ENCODE results near the gene PIP4K2B.
"Not testable (repeated sequence)": the region's sequence is repeated elsewhere in the genome, so short reads cannot be mapped to it uniquely, and the experiment has no call there.

Gene PIP4K2B

DNA sequence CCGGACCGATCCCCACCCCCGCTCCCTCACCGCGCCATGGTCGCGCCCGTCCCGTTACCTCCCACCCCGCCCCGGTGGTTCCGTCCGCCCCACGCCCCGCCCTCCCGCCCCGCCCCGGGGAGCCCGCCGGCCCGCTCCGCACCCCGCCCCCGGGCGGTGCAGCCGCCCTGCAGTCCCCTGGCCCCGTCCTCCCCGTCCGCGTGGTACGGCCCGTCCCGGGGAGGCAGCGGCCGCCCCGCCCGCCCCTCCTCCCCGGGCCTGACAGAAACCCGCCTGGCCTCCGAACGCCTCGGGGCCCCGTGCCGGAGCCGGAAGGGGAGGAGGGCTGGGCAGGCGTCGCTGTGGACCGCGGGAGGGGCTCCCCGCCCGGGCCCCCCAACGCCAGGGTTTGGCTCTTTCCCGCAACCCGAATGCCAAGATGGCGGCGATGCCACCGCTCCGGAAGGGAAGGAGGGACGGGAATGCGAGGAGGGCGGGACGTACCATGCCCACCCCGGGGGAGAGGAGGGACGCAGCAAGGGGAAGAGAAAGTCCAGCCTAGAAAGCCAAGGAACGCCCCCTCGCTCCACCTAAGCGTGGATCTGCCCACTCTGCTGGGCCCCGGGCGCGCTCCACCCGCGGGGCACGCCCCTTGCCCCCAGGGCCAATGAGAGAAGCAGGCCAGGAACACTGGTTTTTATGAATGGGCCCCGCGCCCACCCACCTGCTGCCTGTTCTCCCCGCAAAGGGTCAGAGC lies at the start of gene PIP4K2B:
Gene PIP4K2B, minus strand, starts transcription at position 56 of the 736 bp plus-strand sequence. CDS start 132 bp downstream, outside the sequence.
- DNase-seq: peak; percentile 96

DNA sequence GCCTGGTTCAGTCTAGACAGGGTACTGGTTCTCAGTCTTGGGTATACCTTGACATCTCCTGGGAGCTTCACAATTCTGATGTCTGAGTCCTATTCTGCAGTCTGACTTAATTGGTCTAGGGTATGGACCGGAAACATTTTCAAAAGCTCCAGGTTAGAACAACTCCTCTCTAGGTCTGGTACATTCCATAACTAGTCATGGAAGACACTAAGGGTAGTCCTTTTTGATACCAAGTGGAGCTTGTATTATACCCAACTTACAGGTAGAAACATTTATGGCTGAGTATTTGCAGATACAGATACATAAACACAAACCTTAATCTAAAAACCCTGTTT lies 49.2 kb upstream of the PIP4K2B start:
- no peak for DNase-seq

DNA sequence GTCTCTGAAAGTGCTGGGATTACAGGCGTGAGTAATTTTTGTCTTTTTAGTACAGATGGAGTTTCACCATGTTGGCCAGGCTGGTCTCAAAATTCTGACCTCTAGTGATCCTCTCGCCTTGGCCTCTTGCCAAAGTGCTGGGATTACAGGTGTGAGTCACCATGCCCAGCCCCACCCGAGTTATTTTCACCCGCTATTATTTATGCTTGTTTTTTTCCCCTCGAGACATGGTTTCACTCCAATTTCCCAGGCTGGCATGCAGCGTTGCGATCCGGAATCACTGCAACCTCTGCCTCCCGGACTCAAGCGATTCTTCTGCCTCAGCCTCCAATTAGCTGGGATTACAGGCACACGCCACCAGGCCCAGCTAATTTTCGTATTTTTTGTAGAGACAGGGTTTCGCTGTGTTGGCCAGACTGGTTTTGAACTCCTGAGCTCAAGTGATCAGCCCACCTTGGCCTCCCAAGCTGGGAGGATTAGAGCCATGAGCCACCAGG lies 45.0 kb upstream of the PIP4K2B start:
- no peak for DNase-seq

DNA sequence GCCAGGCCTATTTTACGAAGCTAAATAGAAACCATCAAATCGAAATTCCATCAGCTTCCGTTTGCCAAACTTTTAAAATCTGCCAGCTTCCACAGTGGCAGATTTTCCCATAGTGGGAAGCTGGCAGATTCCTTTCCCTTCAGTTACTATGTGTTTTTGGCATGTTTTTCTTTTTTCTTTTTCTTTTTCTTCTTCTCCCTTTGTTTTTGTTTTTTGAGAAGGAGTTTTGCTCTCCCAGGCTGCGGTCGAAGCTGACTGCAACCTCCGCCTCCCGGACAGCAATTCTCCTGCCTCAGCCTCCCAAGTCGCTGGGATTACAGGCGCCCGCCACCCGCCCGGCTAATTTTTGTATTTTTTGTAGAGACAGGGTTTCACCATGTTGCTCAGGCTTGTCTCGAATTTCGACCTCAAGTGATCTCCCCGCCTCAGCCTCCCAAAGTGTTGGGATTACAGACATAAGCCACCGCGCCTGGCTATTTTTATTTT lies 26.4 kb upstream of the PIP4K2B start:
- no peak for DNase-seq

DNA sequence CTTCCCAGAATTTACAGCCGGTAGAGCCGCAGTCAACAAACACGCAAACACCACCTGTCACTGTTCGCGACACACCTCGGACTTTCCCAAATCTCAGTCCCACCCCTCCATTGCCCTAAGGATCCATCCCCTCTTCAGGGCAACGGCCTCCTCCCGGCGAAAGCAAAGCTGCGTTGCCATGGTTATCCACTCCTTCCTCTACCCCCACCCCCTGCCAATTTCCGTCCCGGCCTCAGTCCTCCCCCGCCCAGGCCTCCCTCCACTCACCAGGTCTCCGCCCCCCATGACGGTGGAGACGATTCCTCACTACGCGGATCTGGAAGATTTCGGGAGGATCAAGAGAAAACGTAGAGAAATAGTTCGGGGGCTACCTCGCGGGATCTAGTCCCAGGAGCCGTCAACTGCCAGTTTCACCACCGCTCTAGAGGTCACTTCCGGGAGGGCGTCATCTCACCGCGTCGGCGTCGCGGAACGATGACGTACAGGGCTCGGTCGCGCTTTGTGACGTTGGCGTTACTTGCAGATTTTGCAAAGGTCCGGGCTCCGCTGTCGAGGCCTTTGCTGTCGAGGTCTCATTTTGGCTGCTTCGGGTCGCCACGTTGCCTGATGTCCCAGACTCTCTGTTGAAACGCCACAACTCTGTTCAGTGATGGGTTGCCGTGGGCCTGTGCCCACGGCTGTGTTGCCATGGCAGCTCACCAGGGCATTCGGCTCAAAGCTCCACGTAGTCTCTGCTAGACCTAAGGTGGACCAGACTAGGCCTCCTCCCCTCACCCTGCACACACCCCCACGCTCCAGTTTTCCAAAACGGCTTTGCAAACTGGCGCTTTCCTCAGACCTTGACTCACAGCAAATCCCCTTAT lies 25.8 kb upstream of the PIP4K2B start, which contains the start of gene CWC25:
Gene CWC25, minus strand, starts transcription at position 423 of the 863 bp plus-strand sequence. Its CDS starts 138 bp downstream, at position 285.
- peak; percentile 85 for DNase-seq

DNA sequence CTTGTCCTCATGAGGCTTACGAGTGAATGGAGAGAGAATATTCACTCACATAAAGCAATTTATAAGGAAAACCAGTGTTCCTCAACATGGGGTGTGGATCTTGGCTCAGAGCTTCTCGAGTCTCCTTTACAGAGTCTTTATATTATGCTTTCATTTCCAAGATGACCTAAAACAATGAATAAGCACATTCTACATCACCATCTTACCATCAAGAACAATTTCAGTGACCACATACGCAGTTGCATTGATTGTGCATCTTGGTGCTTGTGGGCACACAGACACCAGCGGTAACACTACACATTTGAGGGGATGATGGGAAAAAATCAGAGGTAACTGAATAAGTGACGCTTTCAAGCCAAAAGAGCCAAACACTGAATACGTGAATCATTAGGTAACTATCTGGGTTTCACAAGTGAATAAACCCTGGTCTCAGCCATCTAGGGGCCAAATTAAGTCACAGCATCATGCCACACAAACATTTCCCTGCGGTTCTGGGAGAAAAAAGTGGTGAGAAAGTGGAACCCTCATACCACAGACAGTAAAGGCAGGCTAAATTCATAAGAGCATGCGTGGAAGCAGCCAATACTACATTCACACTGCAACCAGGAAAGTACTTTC lies 16.3 kb upstream of the PIP4K2B start:
- no peak for DNase-seq

DNA sequence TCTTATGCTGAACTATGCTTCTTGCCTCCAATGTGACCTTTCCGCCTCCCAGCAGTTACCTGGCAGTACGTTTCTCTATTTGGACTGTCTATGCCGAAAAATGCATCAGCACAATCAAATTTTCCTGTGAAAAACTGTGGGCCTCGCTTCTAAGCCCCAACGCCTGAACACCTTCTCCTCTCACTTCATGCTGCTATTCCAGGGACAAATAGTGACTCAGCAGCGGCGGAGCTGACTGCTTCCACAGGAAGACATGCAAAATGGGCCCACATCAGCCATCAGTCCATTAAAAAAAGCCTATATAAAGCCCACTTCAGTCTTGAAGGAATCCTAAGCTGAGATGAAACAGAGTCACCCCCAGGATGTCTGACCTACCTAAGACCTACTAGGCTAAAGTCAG lies 10.5 kb upstream of the PIP4K2B start:
- no peak for DNase-seq

DNA sequence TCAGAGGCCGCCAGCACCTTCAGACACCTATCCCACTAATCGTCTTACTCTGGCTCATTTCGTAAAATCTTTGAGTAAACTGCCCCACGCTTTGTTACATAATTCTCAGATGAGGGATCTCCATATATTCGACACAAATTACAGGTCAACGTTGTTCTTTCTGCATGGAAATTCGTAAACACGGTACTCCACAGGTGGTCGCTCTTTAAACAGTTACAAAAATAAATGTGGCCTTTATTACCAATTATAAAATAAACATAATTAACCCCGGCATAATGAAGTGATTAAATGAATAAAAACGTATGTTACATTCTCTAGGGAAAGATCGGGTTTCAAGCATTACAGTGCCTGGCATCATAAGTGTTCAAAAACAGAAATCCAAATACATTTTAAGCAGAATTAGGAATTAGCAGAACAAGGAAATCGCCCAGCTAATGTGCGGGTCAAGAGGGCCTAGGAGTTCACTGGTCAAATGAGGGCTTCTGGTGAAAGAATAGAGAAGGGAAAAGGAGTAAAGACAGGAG lies 943 bp upstream of the PIP4K2B start:
- no peak for DNase-seq

DNA sequence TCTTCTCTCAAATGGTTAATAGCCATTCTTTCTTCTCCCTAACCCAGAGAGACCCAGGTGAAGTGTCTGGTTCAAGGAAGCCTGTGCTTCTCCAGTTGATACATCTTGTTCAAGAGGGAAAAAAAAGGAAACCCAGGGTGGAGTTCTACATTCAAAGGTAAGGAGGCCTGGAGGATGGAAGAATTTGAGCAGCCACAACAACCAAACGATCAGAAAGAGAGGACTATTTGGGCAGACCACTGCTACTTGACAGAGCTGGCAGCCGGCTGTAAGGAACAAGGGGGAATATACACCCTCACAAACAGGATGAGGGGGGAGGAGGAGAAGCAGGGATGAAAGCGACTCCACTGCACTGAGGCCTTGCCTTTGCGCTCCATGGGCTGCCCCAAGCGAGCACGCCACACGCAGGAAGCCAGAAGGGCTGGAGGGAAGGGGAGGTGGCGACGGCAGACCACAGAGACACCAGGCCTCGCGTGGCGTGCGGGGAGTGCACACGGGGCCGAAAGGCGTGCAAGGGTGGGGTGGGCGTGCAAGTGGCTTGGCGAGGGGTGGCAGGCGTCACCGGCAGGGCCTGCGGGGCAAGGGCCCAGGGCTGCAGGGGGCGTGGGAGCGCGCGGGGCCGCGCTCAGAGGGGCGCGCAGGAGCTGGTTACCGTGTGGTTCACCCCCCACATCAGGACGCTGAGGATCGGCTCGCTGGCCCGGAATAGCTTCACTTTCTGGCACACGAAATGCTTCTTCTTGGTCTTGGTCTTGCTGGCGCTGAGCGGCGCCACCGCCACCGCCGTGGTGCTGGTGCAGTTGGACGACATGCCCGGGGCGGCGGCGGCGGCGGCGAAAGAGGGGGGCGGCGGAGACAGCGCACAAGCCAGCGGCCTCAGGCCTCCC lies 499 bp downstream of the PIP4K2B start:
- peak; percentile 9 for DNase-seq

DNA sequence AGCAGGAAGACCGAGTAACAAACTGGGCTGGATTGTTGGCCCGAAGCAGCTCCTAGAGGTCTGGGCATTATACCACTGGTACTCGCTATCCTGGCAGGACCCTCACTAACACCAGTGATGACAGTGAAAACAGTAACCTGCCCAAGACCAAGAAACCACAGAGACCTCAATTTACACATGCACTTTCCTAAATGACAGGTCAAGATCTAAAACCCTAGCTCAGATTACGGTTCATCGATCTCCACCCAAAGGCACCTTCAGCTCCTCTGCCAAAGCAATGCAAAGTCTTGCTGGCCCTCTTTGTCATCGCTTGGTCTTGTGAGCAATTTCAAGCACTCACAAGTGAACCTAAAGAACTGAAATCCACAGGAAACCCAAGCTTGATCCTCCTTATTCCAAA lies 1.5 kb downstream of the PIP4K2B start:
- DNase-seq: no peak

DNA sequence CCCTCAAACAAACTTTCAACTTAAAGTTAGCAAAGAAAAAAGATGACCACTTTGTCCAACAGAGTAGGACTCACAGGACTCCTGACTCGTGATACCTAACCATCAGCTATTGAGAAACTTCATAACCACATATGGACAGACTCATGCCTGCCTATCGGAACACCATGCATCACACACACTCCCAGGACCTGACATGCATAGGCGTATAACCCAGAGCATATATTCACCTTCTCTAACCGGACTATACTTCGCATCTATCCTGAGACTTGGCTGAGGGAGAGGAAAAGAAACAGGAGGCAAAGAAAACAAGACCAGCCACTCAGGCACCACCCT lies 2.2 kb downstream of the PIP4K2B start:
- no peak for DNase-seq

DNA sequence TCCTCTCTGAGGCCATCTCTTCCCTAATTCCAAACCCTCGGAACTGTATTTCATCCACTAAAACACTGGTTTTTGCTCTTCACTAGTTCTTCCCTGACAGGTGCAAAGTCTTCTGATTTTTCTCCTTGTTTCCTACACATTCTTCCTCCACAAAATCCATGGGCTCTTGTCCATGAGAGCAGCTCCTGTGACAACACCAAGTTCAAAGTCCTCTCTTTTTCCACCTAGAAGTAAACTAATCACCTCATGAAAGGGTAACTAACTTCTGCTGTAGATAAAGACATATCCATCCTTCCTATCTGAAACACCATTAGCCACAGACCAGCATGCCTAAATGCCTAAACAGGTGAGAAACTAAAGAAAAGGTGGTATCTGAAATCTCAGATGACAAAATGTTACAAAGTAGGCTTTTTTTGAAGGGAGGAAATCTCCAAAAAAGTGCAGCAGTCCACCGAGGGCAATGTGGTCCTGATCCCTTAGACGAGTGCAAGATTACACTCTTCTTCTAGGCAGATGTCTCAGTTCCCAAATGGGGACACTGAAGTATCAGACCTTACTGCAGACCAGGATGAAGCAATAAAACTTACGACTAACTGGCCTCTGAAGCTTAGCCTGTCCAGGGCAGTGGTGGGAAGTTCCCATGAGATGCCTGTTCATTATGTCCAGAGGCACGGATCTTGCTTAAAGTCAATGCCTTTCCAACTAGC lies 2.8 kb downstream of the PIP4K2B start:
- no peak for DNase-seq

DNA sequence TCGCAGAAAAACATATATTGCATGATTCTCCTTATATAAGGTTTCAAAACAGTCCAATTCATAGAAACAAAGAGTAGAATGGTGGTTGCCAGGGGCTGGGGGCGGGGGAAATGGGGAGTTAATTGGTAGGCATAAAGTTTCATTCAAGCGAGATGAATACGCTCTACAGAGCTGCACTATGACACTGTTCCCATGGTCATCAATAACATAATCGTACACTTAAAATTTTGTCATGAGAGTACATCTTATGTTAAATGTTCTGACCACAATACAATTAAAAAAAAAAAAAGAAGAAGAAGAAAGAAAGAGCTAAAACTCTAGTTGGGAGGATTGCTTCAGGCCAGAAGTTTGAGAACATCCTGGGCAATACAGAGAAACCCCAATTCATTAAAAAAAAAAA lies 5.1 kb downstream of the PIP4K2B start:
- no peak for DNase-seq

DNA sequence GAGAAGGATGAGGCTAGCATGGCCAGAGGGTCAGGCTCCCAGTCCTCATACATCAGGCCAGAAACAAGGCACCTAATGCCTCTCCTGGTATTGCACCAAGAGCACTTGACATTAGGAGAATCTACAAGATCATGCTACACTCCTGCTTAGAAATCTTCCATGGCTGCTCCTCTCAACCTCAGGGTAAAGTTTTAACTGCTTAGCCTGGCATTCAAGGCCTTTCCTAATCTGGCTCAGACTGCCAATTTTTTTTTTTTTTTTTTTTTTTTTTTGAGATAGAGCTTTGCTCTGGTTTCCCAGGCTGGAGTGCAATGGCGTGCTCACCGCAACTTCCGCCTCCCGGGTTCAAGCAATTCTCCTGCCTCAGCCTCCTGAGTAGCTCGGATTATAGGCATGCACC lies 8.2 kb downstream of the PIP4K2B start:
- DNase-seq: no peak

DNA sequence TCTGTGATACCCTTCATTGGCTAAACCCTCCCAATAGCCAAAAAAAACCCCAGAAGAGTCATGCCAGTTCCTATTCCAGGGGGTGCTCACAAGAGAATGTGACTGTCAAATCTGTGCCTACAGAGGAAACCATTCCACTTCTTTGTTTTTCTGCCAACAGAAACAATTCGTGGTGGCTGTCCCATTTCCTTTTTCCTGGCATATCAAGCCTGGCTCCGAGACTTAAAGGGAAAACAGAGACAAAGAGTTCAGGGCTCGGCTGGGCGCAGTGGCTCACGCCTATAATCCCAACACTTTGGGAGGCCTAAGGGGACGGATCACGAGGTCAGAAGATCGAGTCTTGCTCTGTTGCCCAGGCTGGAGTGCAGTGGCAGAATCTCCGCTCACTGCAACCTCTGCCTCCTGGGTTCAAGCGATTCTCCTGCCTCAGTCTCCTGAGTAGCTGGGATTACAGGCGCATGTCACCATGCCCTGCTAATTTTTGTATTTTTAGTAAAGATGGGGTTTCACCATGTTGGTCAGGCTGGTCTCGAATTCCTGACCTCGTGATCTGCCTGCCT lies 9.1 kb downstream of the PIP4K2B start:
- DNase-seq: not testable (repeated sequence)

DNA sequence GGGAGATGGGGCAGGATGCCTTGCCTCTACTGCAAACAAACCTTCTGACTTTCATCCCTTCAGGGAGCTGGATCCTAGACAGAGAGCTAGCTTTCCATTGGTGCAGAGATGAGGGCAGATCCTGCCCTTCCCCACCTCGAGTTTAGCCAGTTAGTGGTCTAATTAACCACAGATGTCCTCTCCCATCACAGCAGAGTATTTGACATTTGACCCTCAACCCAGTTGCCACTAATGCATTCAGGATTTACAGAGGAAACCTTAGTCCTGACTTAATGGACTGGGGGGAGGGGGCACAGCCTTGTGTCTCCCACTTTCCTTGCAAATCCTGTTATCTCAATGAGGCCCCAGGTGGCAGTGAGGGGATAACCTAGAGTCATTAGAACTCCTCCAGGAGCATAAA lies 10.2 kb downstream of the PIP4K2B start:
- no peak for DNase-seq

DNA sequence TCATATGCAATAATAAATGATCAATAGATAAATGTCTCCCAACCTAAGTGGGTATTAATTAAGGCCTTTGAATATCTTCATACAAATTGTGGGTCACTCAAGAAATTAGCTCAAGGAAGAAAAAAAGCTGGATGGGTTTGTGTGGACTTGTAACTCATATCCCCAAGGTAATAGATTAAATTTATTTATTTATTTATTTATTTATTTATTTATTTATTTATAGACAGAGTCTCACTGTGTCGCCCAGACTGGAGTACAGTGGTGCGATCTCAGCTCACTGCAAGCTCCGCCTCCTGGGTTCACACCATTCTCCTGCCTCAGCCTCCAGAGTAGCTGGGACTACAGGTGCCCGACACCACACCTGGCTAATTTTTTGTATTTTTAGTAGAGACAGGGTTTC lies 11.4 kb downstream of the PIP4K2B start:
- DNase-seq: not testable (repeated sequence)

DNA sequence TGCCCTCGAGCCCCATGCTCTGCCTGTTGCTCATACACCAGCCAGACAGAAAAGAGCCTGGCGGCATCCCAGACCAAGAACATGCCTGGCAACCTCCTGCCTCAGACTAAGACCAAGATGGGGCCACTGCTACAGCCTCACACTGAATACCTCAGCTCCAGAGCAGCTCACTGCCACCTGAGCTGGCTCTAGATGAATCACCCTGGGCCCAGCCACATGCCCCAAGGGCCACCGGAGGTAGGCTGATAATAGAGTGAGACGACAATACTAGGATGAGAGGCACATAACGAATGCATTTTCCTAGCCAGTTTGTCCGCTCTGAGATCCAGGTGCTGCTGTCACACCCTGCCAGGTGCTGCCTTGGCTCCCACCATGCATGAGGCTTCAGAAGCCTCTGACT lies 13.0 kb downstream of the PIP4K2B start:
- DNase-seq: no peak

DNA sequence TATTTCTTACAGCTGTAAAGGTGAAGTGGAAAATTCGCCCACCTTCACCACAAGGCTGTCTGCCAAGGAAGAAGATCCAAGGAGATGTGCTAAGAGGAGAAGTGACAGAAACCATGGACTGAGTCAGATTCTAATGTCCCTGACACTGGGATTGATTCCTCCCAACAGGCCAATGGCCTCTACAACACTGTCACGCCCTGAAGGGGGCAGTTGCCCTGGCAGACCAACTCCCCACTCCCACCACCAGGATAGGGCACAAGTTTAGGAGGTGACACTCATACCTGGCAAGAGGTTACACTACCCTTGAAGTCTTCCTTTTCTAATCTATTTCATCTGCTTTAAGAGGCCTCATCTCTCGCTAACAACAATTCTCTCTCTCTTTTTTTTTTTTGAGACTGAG lies 16.1 kb downstream of the PIP4K2B start:
- DNase-seq: no peak

DNA sequence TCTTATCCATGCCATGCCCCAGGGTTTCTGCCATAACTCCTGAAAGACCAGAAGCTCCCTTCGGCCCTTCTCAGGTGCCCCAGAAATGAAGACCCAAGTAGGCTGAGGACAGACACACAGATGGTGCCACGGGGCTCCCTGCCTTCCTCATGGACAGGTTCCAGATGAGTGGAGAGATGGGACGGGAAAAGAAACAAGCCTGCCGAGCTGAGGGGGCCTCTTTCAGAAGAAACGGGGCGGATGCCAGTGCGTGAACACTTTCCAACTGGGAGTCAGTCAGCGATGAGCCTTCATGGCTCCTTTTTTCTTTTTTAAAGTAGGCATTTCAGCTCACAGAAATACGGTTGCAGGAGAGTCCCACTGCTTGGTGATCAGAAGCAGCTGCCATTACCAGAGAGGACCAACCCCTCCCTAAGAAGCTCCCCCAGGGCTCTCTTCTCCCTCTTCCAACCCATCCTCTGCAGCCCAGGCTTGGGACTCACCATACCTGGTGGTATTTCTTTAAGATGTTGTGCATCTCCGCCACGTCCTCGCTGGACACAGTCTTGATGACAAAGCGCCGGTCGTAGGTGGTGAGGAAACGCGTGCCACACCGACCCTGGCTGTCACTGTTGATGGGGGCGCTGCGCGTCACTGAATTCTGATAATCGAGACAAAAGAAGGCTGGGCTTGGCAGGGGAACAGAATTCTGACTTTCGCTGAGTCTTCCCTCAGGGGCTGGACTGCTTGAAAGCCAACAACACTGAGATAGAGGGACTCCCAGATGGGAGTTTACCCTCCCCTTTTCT lies 19.2 kb downstream of the PIP4K2B start:
- no peak for DNase-seq
